Fibroblast of lung (primary cell): ENCODE measurements around the gene FZD10.

ENCODE experiments used
- EZH2 ChIP-seq: IDR thresholded peaks from 2 replicates; pipeline ENCODE4 v1.5.1; 2012; ENCODE audit warnings: low read length, control low read depth, mild to moderate bottlenecking; ENCODE audit errors: missing control alignments
- TF ChIP-seq, protein P1 (sequence below), 2 donors: IDR thresholded peaks in 1 of 2; conservative IDR thresholded peaks in 1 of 2; 1 replicate in 1 of 2; 2 replicates in 1 of 2; pipeline ENCODE4 v1.5.1; 2011 to 2012; ENCODE audit warnings: low read length in 2 of 2, control low read depth in 1 of 2, inconsistent platforms in 1 of 2, low read depth in 1 of 2, mild to moderate bottlenecking in 1 of 2

DNA sequence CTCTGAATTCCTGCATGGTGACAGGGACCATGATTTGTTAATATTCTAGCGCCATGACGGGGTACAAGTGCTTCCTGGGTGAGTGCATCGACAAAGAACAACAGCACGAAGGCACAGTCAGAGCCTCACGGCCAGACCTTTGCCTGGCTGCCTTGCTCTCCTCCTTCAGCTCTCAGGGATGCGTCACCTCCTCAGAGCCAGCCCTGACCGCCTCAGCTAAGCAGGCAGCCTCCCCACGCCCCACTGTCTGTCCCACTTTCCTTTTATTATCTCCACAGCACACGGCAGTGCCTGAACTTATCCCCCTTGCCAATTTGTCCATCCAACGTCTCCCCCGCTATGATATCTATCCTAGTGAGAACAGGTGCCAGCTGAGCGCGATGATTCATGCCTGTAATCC, 16.5 kb upstream of the FZD10 start:
- TF ChIP-seq, protein P1, sequence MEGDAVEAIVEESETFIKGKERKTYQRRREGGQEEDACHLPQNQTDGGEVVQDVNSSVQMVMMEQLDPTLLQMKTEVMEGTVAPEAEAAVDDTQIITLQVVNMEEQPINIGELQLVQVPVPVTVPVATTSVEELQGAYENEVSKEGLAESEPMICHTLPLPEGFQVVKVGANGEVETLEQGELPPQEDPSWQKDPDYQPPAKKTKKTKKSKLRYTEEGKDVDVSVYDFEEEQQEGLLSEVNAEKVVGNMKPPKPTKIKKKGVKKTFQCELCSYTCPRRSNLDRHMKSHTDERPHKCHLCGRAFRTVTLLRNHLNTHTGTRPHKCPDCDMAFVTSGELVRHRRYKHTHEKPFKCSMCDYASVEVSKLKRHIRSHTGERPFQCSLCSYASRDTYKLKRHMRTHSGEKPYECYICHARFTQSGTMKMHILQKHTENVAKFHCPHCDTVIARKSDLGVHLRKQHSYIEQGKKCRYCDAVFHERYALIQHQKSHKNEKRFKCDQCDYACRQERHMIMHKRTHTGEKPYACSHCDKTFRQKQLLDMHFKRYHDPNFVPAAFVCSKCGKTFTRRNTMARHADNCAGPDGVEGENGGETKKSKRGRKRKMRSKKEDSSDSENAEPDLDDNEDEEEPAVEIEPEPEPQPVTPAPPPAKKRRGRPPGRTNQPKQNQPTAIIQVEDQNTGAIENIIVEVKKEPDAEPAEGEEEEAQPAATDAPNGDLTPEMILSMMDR (conservative IDR thresholded peaks at IDR 0.05 in 1 of 2, IDR thresholded peaks at IDR 0.05 in 1 of 2; ENCODE audit: low read depth in 1 of 2, low read length in 2 of 2): no peak
- no peak for TF ChIP-seq EZH2
